Colonic mucosa (tissue), 4 donors: ENCODE measurements around the gene RAET1L. TPM values are rescaled to one million over a fixed set of nuclear protein-coding genes. Genes with fewer than 3 reads are reported as not detected.

Source experiments
- DNase-seq: peaks from one replicate; pipeline ENCODE4 v3.0.0-alpha.2; 2020
- H3K27ac ChIP-seq: fragments of 200-600 bp; one replicate; pipeline ENCODE4 v1.8.0; 2021
- H3K27me3 ChIP-seq: fragments of 200-600 bp; one replicate; pipeline ENCODE4 v1.8.0; 2021
- H3K36me3 ChIP-seq: fragments of 200-600 bp; one replicate; pipeline ENCODE4 v1.8.0; 2021
- H3K4me1 ChIP-seq: fragments of 200-600 bp; one replicate; pipeline ENCODE4 v1.8.0; 2021; ENCODE audit warnings: mild to moderate bottlenecking
- H3K4me3 ChIP-seq: fragments of 200-600 bp; one replicate; pipeline ENCODE4 v1.8.0; 2021
- H3K9ac ChIP-seq, 2 donors: one replicate each; pipeline ENCODE4 v1.7.0; 2013; ENCODE audit warnings: control low read depth in 2 of 2, low read depth in 2 of 2, low read length in 2 of 2
- H3K9me3 ChIP-seq: fragments of 200-600 bp; one replicate; pipeline ENCODE4 v1.8.0; 2021
- intact Hi-C: fragments of 100-400 bp; cut with DNase I; formaldehyde crosslinking; loops from one replicate; pipeline ENCODE4 v1.14.1; 2022
- total RNA-seq, 2 donors: library from RNA; stranded (reverse); fragmentation: NEBNext Ultra II Directional in 1 of 2; extraction: Animal tissue kit (Norgen Biotek cat#: 25700) in 1 of 2; gene quantifications; one replicate each; pipeline ENCODE4 v1.2.1, GENCODE V29; 2021
- TF ChIP-seq, protein P1 (sequence below): fragments of 200-600 bp; IDR thresholded peaks from one replicate; pipeline ENCODE4 v1.8.0; 2022; ENCODE audit warnings: antibody characterized with exemption, mild to moderate bottlenecking
- donor health status: healthy.
- donor health status: DM: no; HTN: no; CAD: no.
- donor health status: DM: no; HTN: no; CAD: no.

Gene RAET1L
- total RNA-seq, 2 donors from 2014 or later: 0.24 to 3.2 TPM

DNA sequence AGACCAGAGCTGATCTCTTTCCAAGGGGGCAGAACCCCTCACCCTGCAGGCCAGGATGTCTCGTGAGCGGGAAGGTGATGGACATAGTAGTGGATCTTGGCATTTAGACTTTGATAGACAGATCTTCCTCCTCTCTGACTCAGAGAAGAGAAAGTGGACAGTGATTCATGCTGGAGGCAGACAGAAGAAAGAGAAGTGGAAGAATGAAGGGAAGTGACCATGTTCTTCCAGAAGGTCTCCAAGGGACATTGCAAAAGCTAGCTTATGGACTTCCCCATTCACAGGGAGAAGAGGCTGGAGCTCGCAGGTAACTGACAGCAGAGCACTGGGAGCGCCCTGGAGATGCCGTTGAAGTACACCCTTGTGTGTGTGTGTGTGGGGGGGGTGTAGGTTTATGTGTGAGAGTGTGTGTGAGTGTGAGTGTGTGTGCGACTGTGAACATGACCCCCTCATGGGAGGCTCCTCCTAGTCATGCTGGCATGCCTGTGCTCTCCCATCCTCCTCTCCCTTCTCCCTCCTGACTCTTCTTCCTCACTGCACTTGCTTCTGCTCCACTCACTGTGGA lies 8.0 kb upstream of the RAET1L start:
- Histone ChIP-seq H3K36me3 (no peaks in the 10 kb centered on the region), H3K9me3 (no peaks in the 10 kb centered on the region), H3K27me3 (peaks cover 23% of the 10 kb centered on the region), H3K27ac (no peak overlapping the region), H3K4me1 (peaks cover 7% of the 10 kb centered on the region), H3K4me3 (no peak overlapping the region), H3K9ac (no peak overlapping the region)
- TF ChIP-seq, protein P1, sequence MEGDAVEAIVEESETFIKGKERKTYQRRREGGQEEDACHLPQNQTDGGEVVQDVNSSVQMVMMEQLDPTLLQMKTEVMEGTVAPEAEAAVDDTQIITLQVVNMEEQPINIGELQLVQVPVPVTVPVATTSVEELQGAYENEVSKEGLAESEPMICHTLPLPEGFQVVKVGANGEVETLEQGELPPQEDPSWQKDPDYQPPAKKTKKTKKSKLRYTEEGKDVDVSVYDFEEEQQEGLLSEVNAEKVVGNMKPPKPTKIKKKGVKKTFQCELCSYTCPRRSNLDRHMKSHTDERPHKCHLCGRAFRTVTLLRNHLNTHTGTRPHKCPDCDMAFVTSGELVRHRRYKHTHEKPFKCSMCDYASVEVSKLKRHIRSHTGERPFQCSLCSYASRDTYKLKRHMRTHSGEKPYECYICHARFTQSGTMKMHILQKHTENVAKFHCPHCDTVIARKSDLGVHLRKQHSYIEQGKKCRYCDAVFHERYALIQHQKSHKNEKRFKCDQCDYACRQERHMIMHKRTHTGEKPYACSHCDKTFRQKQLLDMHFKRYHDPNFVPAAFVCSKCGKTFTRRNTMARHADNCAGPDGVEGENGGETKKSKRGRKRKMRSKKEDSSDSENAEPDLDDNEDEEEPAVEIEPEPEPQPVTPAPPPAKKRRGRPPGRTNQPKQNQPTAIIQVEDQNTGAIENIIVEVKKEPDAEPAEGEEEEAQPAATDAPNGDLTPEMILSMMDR: no peak
- DNase-seq: no peak
- intact Hi-C loops: no loop called here

DNA sequence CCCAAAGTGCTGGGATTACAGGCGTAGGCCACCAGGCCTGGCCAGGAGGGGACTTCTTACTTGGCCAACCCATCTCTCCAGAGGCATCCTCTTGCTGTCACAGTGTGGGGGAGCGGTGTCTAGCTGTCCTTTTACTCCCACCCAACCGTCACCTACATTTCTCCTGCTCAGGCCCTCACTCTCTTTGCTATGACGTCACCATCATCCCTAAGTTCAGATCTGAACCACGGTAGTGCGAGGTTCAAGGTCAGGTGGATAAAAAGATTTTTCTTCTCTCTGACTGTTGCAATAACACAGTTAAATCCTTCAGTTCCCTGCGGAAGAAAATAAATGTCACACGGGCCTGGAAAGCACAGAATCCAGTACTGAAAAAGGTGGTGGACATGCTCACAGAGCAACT lies 7.3 kb upstream of the RAET1L start:
- Histone ChIP-seq H3K9ac (no peak overlapping the region), H3K27ac (no peak overlapping the region), H3K4me1 (peaks cover 4% of the 10 kb centered on the region), H3K4me3 (no peak overlapping the region), H3K9me3 (no peaks in the 10 kb centered on the region), H3K27me3 (peaks cover 17% of the 10 kb centered on the region), H3K36me3 (no peaks in the 10 kb centered on the region)
- DNase-seq: no peak
- TF ChIP-seq, protein P1: no peak
- intact Hi-C loops: no loop called here

DNA sequence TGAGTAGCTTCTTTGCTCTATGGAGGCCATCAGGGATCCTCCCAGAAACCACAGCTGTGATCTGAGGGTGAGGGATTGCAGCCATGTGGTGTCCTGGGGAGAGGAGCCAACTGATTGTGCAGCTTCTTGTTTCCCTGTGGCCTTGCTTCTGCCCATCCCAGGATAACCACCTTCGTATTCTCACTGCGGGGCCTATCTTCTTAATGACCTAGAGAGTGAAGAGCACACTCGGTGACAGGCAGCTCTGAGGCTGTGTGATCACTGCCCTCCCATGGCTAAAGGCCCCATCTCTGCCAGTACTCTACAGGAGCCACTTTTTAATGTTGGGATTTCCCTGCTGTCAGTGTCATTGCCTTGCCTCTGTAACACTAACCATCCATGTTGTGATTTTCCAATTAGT lies 5.3 kb upstream of the RAET1L start:
- no peaks in the 10 kb centered on the region for H3K27me3 ChIP-seq
- no peaks in the 10 kb centered on the region for H3K9me3 ChIP-seq
- TF ChIP-seq, protein P1: no peak
- intact Hi-C loops: no loop called here
- H3K4me1 ChIP-seq: peaks cover 2% of the 10 kb centered on the region
- H3K27ac ChIP-seq: no peak overlapping the region
- H3K9ac ChIP-seq: no peak overlapping the region
- no peak for DNase-seq
- H3K4me3 ChIP-seq: no peak overlapping the region
- no peaks in the 10 kb centered on the region for H3K36me3 ChIP-seq

DNA sequence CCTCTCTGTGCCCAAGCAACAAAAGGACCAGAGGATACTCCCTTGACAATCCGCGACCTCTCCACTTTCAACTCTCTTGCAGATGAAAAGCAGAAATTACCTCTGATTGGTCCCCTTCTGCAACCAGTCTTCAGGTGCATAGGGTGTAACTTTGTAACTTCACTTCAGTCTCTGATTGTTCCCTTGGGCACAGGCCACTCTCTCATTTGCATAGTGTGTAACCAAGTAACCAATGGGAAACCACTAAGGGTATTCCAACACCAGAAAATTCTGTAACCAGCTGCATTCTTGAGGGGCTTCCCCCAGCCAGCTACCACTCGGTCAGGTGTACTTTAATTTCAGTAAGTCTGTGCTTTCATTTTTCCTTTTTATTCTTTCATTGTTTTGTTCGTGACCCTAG lies 4.4 kb upstream of the RAET1L start:
- TF ChIP-seq, protein P1: no peak
- no peak overlapping the region for H3K9ac ChIP-seq
- no peaks in the 10 kb centered on the region for H3K9me3 ChIP-seq
- H3K27me3 ChIP-seq: peaks cover 5% of the 10 kb centered on the region
- no peak overlapping the region for H3K4me3 ChIP-seq
- H3K4me1 ChIP-seq: peaks cover 8% of the 10 kb centered on the region
- DNase-seq: no peak
- intact Hi-C loops: no loop called here
- no peaks in the 10 kb centered on the region for H3K36me3 ChIP-seq
- no peak overlapping the region for H3K27ac ChIP-seq

DNA sequence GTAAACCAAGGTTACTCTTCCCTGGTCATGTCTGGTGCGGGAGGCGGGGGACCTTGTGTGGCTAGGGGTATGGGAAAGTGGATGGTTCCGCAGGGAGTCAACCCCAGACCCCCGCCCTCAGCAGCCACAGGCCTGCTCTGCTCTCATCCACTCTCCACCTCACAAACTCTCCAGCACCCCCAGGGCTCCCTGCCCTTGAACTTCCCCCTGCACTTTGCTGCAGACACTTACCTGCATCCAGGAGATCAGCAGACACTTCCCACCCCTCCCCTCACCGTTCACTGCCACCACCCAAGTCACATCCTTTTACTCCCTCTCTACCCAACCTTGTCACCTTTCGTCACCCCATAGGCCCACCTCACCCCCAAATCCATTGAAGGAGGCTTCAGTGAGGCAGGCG lies 3.9 kb upstream of the RAET1L start:
- H3K36me3 ChIP-seq: no peaks in the 10 kb centered on the region
- intact Hi-C loops: no loop called here
- H3K4me3 ChIP-seq: no peak overlapping the region
- H3K27me3 ChIP-seq: peaks cover 7% of the 10 kb centered on the region
- no peak for DNase-seq
- no peaks in the 10 kb centered on the region for H3K9me3 ChIP-seq
- no peak overlapping the region for H3K9ac ChIP-seq
- H3K4me1 ChIP-seq: peaks cover 8% of the 10 kb centered on the region
- TF ChIP-seq, protein P1: no peak
- H3K27ac ChIP-seq: no peak overlapping the region
